T-cell (primary cell): ENCODE results near the gene LDHAL6B. TPM values are rescaled to one million over a fixed set of nuclear protein-coding genes. Genes with fewer than 3 reads are reported as not detected.

Experiments
- ATAC-seq, 4 experiments: fragments of 200-7000 bp in 3 of 4; fragments of 150-1000 bp in 1 of 4; cut with Tn5 transposase; replicated peaks in 1 of 4; 1 replicate in 3 of 4; 2 replicates in 1 of 4; pipeline ENCODE4 v1.10.0; 2021; ENCODE audit warnings: moderate library complexity in 3 of 4, mild to moderate bottlenecking in 2 of 4, moderate number of reproducible peaks in 1 of 4
- CTCF ChIA-PET, 2 donors: fragments of 300-600 bp; sonication (Branson Sonifier 250); formaldehyde crosslinking; loops; one replicate each; lab custom pipeline; 2022; ENCODE audit warnings: antibody characterized with exemption in 2 of 2; lab: Charles Lee
- POLR2A ChIA-PET, 2 donors: fragments of 300-600 bp; sonication (Branson Sonifier 250); formaldehyde crosslinking; loops; one replicate each; lab custom pipeline; 2022; ENCODE audit warnings: antibody characterized with exemption in 2 of 2; lab: Charles Lee
- DNase-seq, 35 experiments: peaks; one replicate each; pipeline versions ENCODE4 v3.0.0 to v3.0.0-alpha.2; 2013 to 2023
- H3K27ac ChIP-seq: one replicate; pipeline ENCODE4 v1.5.1; 2013; ENCODE audit warnings: low read length
- H3K27me3 ChIP-seq, 2 experiments: replicated peaks in 1 of 2; 1 replicate in 1 of 2; 2 replicates in 1 of 2; pipeline versions ENCODE4 v1.6.1 to v1.7.0; 2013; ENCODE audit warnings: low read length in 1 of 2, mixed read lengths in 1 of 2; ENCODE audit not compliant: control insufficient read depth in 2 of 2, insufficient read depth in 2 of 2; ENCODE audit errors: extremely low read depth in 1 of 2
- H3K36me3 ChIP-seq, 2 donors: 1 replicate in 1 of 2; 2 replicates in 1 of 2; pipeline versions ENCODE4 v1.6.1 to v1.7.0; 2013; ENCODE audit warnings: low read length in 1 of 2; ENCODE audit not compliant: control insufficient read depth in 2 of 2, insufficient read depth in 1 of 2; ENCODE audit errors: extremely low read depth in 1 of 2
- H3K4me1 ChIP-seq, 2 experiments: 1 replicate in 1 of 2; 2 replicates in 1 of 2; pipeline versions ENCODE4 v1.6.1 to v1.7.0; 2013; ENCODE audit warnings: low read length in 2 of 2, mixed read lengths in 1 of 2; ENCODE audit not compliant: insufficient read depth in 2 of 2, control insufficient read depth in 1 of 2; ENCODE audit errors: extremely low read depth in 1 of 2
- H3K4me3 ChIP-seq, 2 donors: 1 replicate in 1 of 2; 2 replicates in 1 of 2; pipeline versions ENCODE4 v1.5.1 to v1.7.0; 2013; ENCODE audit warnings: mild to moderate bottlenecking in 2 of 2, low read length in 1 of 2, moderate library complexity in 1 of 2; ENCODE audit not compliant: control insufficient read depth in 1 of 2; ENCODE audit errors: extremely low read depth in 1 of 2
- H3K9me3 ChIP-seq: 2 replicates; pipeline ENCODE4 v1.7.0; 2013
- H3K27ac Mint-ChIP-seq, 2 donors: one replicate each; pipeline ENCODE4 v1.8.0; 2020 to 2021; ENCODE audit warnings: mild to moderate bottlenecking in 2 of 2, mixed read lengths in 2 of 2
- H3K27me3 Mint-ChIP-seq, 2 donors: one replicate each; pipeline ENCODE4 v1.8.0; 2021 to 2022; ENCODE audit warnings: mixed read lengths in 2 of 2
- H3K36me3 Mint-ChIP-seq: one replicate; pipeline ENCODE4 v1.8.0; 2021; ENCODE audit warnings: mixed read lengths
- H3K4me1 Mint-ChIP-seq, 3 donors: one replicate each; pipeline ENCODE4 v1.8.0; 2020 to 2022; ENCODE audit warnings: mixed read lengths in 3 of 3, mild to moderate bottlenecking in 1 of 3
- H3K4me3 Mint-ChIP-seq, 3 donors: one replicate each; pipeline ENCODE4 v1.8.0; 2020 to 2022; ENCODE audit warnings: mild to moderate bottlenecking in 3 of 3, mixed read lengths in 3 of 3, moderate library complexity in 3 of 3
- H3K9me3 Mint-ChIP-seq, 3 donors: one replicate each; pipeline ENCODE4 v1.8.0; 2020 to 2022; ENCODE audit warnings: mixed read lengths in 3 of 3
- WGBS: methylation state at CpG from one replicate; pipeline ENCODE4 v1.1.5; 2013; ENCODE audit warnings: missing lambda C conversion rate; ENCODE audit not compliant: insufficient coverage; 5-methylcytosine and 5-hydroxymethylcytosine counted together
- total RNA-seq, 35 experiments: library from RNA in 6 of 35; stranded (reverse) in 6 of 35; fragments of 120-200 nt in 1 of 35; gene quantifications; one replicate each; pipeline versions ENCODE4 v1.2.1 to v1.2.4 and lab custom pipeline; 2013 to 2026

Gene LDHAL6B
- total RNA-seq, 5 donors from 2014 or later (not counting 1 experiment from before 2014, with no cell fraction given) = not detected

GRCh38 chr15:59174835-59175831 lies 31.5 kb upstream of the LDHAL6B start:
- peak in 15 of 35 experiments; percentile 2 to 43 (median 8) for DNase-seq
- Mint-ChIP-seq H3K4me1 (no peaks in the 10 kb centered on the region), H3K9me3 (no peaks in the 10 kb centered on the region), H3K27ac (no peak overlapping the region), H3K27me3 (peaks cover 10 to 19% of the 10 kb centered on the region in 2 donors), H3K4me3 (no peak overlapping the region), H3K36me3 (no peaks in the 10 kb centered on the region)
- no peaks in the 10 kb centered on the region for H3K9me3 ChIP-seq
- 60% methylated on average over 2 of the region's 10 CpGs for WGBS
- H3K27me3 ChIP-seq = peaks cover 0 to 8% of the 10 kb centered on the region in 2 experiments
- H3K4me1 ChIP-seq = no peaks in the 10 kb centered on the region
- H3K4me3 ChIP-seq = no peak overlapping the region
- CTCF ChIA-PET = interaction anchor here in 1 of 2 donors (1.0 to 1.1 kb wide), 2 partner anchors 354 to 361 kb away, joined by 3 read pairs; no protein-coding TSS in a partner anchor
- H3K36me3 ChIP-seq = no peaks in the 10 kb centered on the region
- POLR2A ChIA-PET = no interaction called here
- peak in 3 of 4 experiments; percentile 28 to 57 (median 55) for ATAC-seq
- no peak overlapping the region for H3K27ac ChIP-seq

- no peaks in the 10 kb centered on the region for H3K4me1 Mint-ChIP-seq
- H3K4me1 ChIP-seq = no peaks in the 10 kb centered on the region
- no peak overlapping the region for H3K4me3 Mint-ChIP-seq
- no peak overlapping the region for H3K4me3 ChIP-seq
- POLR2A ChIA-PET = interaction anchor here in 1 of 2 donors (0.6 to 0.7 kb wide), 2 partner anchors 8 to 257 kb away, joined by 3 read pairs; no protein-coding TSS in a partner anchor
- ATAC-seq = no peak
- DNase-seq = no peak
- H3K36me3 ChIP-seq = no peaks in the 10 kb centered on the region
- no CpG with 5 or more reads among the region's 9 CpGs for WGBS
- H3K27ac Mint-ChIP-seq = no peak overlapping the region
- no peaks in the 10 kb centered on the region for H3K36me3 Mint-ChIP-seq
- no peak overlapping the region for H3K27ac ChIP-seq
- peaks cover 0 to 8% of the 10 kb centered on the region in 2 experiments for H3K27me3 ChIP-seq
- peaks cover 0 to 7% (median 5%) of the 10 kb centered on the region in 3 donors for H3K9me3 Mint-ChIP-seq
- H3K27me3 Mint-ChIP-seq = peaks cover 10 to 19% of the 10 kb centered on the region in 2 donors
- no peaks in the 10 kb centered on the region for H3K9me3 ChIP-seq
- CTCF ChIA-PET = interaction anchor here in 1 of 2 donors (0.7 kb wide), 1 partner anchor 315 kb away, joined by 5 read pairs; no protein-coding TSS in a partner anchor
Measured at GRCh38 chr15:59176653-59177316, 29.9 kb upstream of the LDHAL6B start.

- Histone ChIP-seq H3K9me3 (no peaks in the 10 kb centered on the region), H3K36me3 (no peaks in the 10 kb centered on the region), H3K4me1 (no peaks in the 10 kb centered on the region), H3K27me3 (peaks cover 0 to 8% of the 10 kb centered on the region in 2 experiments), H3K27ac (no peak overlapping the region), H3K4me3 (no peak overlapping the region)
- ChIA-PET POLR2A (no interaction called here), CTCF (no interaction called here)
- H3K4me1 Mint-ChIP-seq = no peaks in the 10 kb centered on the region
- H3K36me3 Mint-ChIP-seq = no peaks in the 10 kb centered on the region
- no peak overlapping the region for H3K27ac Mint-ChIP-seq
- DNase-seq (no peak), ATAC-seq (no peak)
- H3K4me3 Mint-ChIP-seq = no peak overlapping the region
- 82% methylated on average over 4 of the region's 4 CpGs for WGBS
- H3K27me3 Mint-ChIP-seq = peaks cover 10 to 19% of the 10 kb centered on the region in 2 donors
- H3K9me3 Mint-ChIP-seq = peaks cover 0 to 8% (median 5%) of the 10 kb centered on the region in 3 donors
Measured at GRCh38 chr15:59177317-59177660, 29.4 kb upstream of the LDHAL6B start.

DNA sequence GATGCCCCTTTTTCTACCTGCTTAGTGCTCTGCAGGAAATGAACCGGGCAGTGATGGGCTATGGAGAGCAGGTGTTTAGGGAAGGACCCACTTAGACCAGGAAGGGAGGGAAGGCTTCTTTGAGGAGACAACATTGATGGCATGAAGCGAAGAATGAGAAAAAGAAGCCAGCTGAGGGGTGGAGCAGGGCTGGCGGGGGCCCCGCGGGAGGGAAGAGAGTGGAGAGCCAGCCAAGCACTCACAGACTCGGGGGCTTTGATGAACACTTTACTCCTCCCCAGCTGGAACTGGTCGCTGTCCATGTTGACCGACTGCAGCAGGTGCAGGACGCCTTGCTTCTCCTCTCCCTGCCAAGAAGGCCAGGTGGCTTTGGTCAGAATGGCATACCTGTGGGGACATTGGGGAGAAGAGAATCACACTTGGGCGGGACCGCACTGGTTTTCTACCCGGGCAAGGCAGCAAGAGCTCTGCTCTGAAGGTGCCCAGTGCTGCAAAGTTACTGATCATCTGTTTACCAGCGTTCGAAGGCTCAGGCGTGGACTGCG lies 28.4 kb upstream of the LDHAL6B start:
- Mint-ChIP-seq H3K27me3 (peaks cover 10 to 19% of the 10 kb centered on the region in 2 donors), H3K36me3 (no peaks in the 10 kb centered on the region), H3K4me1 (no peaks in the 10 kb centered on the region), H3K9me3 (peaks cover 0 to 8% (median 8%) of the 10 kb centered on the region in 3 donors), H3K27ac (no peak overlapping the region), H3K4me3 (no peak overlapping the region)
- H3K27me3 ChIP-seq = peaks cover 0 to 8% of the 10 kb centered on the region in 2 experiments
- WGBS = 91% methylated on average over 12 of the region's 16 CpGs
- no peaks in the 10 kb centered on the region for H3K4me1 ChIP-seq
- H3K36me3 ChIP-seq = no peaks in the 10 kb centered on the region
- no peak overlapping the region for H3K4me3 ChIP-seq
- no peaks in the 10 kb centered on the region for H3K9me3 ChIP-seq
- H3K27ac ChIP-seq = no peak overlapping the region
- DNase-seq (no peak), ATAC-seq (no peak)
- ChIA-PET CTCF (no interaction called here), POLR2A (no interaction called here)

- peaks cover 0 to 8% (median 8%) of the 10 kb centered on the region in 3 donors for H3K9me3 Mint-ChIP-seq
- H3K4me1 Mint-ChIP-seq = no peaks in the 10 kb centered on the region
- Histone ChIP-seq H3K27ac (no peak overlapping the region), H3K4me3 (no peak overlapping the region), H3K27me3 (peaks cover 0 to 6% of the 10 kb centered on the region in 2 experiments), H3K36me3 (no peaks in the 10 kb centered on the region), H3K4me1 (no peaks in the 10 kb centered on the region), H3K9me3 (no peaks in the 10 kb centered on the region)
- DNase-seq (no peak), ATAC-seq (no peak)
- 86% methylated on average over 4 of the region's 5 CpGs for WGBS
- peaks cover 10 to 15% of the 10 kb centered on the region in 2 donors for H3K27me3 Mint-ChIP-seq
- H3K27ac Mint-ChIP-seq = no peak overlapping the region
- H3K36me3 Mint-ChIP-seq = no peaks in the 10 kb centered on the region
- ChIA-PET CTCF (interaction anchor here in 1 of 2 donors (0.6 kb wide), 1 partner anchor 817 kb away, joined by 3 read pairs; no protein-coding TSS in a partner anchor), POLR2A (interaction anchor here (0.7 to 0.9 kb wide), 2 partner anchors 321 to 988 kb away, joined by 5 to 6 read pairs; no protein-coding TSS in a partner anchor)
- H3K4me3 Mint-ChIP-seq = no peak overlapping the region
Measured at GRCh38 chr15:59179717-59180116, 26.9 kb upstream of the LDHAL6B start.
